ENCODE measurements around the gene RABGAP1L.

Gene RABGAP1L

GRCh38 chr1:174964261-174964971 lies 805.1 kb downstream of the RABGAP1L start:
- H3K9ac ChIP-seq (ENCODE audit: insufficient read length, low read depth): no peak overlapping the region
- DNase-seq (ENCODE audit: low read depth, low spot score): no peak
- TF ChIP-seq ZNF274 (IDR thresholded peaks at IDR 0.05; ENCODE audit: low read depth, low read length): no peak
- TF ChIP-seq YY1 (IDR thresholded peaks at IDR 0.05; ENCODE audit: insufficient read depth, insufficient read length): no peak
- no peak for TF ChIP-seq SUZ12 (IDR thresholded peaks at IDR 0.05; ENCODE audit: extremely low read depth, insufficient read depth, insufficient read length)
- H3K4me3 ChIP-seq (ENCODE audit: insufficient read length, low read depth): no peak overlapping the region
- no peaks in the 10 kb centered on the region for H3K36me3 ChIP-seq (ENCODE audit: insufficient read depth, insufficient read length, low read length)
- no peaks in the 10 kb centered on the region for H3K27me3 ChIP-seq (ENCODE audit: insufficient read depth, insufficient read length)
- H3K9me3 ChIP-seq (ENCODE audit: insufficient read depth, low read length): no peaks in the 10 kb centered on the region
- H3K4me1 ChIP-seq (ENCODE audit: insufficient read depth, insufficient read length): no peaks in the 10 kb centered on the region

GRCh38 chr1:174964972-174965361 lies 805.6 kb downstream of the RABGAP1L start:
- H3K36me3 ChIP-seq (ENCODE audit: insufficient read depth, insufficient read length, low read length): no peaks in the 10 kb centered on the region
- no peak overlapping the region for H3K4me3 ChIP-seq (ENCODE audit: insufficient read length, low read depth)
- no peaks in the 10 kb centered on the region for H3K27me3 ChIP-seq (ENCODE audit: insufficient read depth, insufficient read length)
- no peaks in the 10 kb centered on the region for H3K9me3 ChIP-seq (ENCODE audit: insufficient read depth, low read length)
- DNase-seq (ENCODE audit: low read depth, low spot score): no peak
- H3K9ac ChIP-seq (ENCODE audit: insufficient read length, low read depth): no peak overlapping the region
- no peak for TF ChIP-seq SUZ12 (IDR thresholded peaks at IDR 0.05; ENCODE audit: extremely low read depth, insufficient read depth, insufficient read length)
- no peak for TF ChIP-seq ZNF274 (IDR thresholded peaks at IDR 0.05; ENCODE audit: low read depth, low read length)
- no peak for TF ChIP-seq YY1 (IDR thresholded peaks at IDR 0.05; ENCODE audit: insufficient read depth, insufficient read length)
- H3K4me1 ChIP-seq (ENCODE audit: insufficient read depth, insufficient read length): no peaks in the 10 kb centered on the region

- no peak for DNase-seq (ENCODE audit: low read depth, low spot score)
- Histone ChIP-seq H3K9ac (ENCODE audit: insufficient read length, low read depth) (no peak overlapping the region), H3K4me1 (ENCODE audit: insufficient read depth, insufficient read length) (no peaks in the 10 kb centered on the region), H3K27me3 (ENCODE audit: insufficient read depth, insufficient read length) (no peaks in the 10 kb centered on the region), H3K4me3 (ENCODE audit: insufficient read length, low read depth) (no peak overlapping the region), H3K9me3 (ENCODE audit: insufficient read depth, low read length) (no peaks in the 10 kb centered on the region), H3K36me3 (ENCODE audit: insufficient read depth, insufficient read length, low read length) (no peaks in the 10 kb centered on the region)
- no peak for TF ChIP-seq ZNF274 (IDR thresholded peaks at IDR 0.05; ENCODE audit: low read depth, low read length)
- no peak for TF ChIP-seq YY1 (IDR thresholded peaks at IDR 0.05; ENCODE audit: insufficient read depth, insufficient read length)
Measured at GRCh38 chr1:174965362-174966007, 806.2 kb downstream of the RABGAP1L start.

DNA sequence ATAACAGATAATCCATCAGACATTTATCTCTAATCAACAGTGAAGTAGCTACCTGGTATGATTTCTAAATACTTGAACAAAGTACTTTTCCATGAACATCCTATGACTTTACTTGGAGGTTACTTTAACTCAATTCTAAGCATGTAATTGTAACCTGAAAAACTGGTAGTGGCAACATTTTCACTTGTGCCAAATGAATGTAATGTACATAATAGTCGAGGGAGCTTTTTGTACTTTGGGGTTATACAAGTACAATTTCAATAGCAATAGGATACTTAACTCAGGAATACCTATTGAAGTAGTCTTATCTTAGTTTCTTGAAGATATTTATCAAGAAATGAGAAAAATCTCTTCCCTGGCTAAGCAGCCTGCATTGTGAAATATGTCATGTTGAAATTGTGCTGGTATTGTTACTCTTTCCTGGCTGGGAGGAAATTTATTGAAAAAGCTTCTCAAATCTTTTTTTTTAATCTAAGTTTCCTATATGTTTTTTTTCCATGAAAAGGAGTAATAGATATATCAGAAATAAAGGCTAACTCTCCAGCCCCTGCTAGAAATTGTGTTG lies 806.8 kb downstream of the RABGAP1L start:
- no peaks in the 10 kb centered on the region for H3K27me3 ChIP-seq (ENCODE audit: insufficient read depth, insufficient read length)
- no peaks in the 10 kb centered on the region for H3K36me3 ChIP-seq (ENCODE audit: insufficient read depth, insufficient read length, low read length)
- no peak overlapping the region for H3K9ac ChIP-seq (ENCODE audit: insufficient read length, low read depth)
- DNase-seq (ENCODE audit: low read depth, low spot score): no peak
- no peak overlapping the region for H3K4me3 ChIP-seq (ENCODE audit: insufficient read length, low read depth)
- no peaks in the 10 kb centered on the region for H3K9me3 ChIP-seq (ENCODE audit: insufficient read depth, low read length)
- H3K4me1 ChIP-seq (ENCODE audit: insufficient read depth, insufficient read length): no peaks in the 10 kb centered on the region
- no peak for TF ChIP-seq SUZ12 (IDR thresholded peaks at IDR 0.05; ENCODE audit: extremely low read depth, insufficient read depth, insufficient read length)
- no peak for TF ChIP-seq ZNF274 (IDR thresholded peaks at IDR 0.05; ENCODE audit: low read depth, low read length)
- TF ChIP-seq YY1 (IDR thresholded peaks at IDR 0.05; ENCODE audit: insufficient read depth, insufficient read length): no peak

DNA sequence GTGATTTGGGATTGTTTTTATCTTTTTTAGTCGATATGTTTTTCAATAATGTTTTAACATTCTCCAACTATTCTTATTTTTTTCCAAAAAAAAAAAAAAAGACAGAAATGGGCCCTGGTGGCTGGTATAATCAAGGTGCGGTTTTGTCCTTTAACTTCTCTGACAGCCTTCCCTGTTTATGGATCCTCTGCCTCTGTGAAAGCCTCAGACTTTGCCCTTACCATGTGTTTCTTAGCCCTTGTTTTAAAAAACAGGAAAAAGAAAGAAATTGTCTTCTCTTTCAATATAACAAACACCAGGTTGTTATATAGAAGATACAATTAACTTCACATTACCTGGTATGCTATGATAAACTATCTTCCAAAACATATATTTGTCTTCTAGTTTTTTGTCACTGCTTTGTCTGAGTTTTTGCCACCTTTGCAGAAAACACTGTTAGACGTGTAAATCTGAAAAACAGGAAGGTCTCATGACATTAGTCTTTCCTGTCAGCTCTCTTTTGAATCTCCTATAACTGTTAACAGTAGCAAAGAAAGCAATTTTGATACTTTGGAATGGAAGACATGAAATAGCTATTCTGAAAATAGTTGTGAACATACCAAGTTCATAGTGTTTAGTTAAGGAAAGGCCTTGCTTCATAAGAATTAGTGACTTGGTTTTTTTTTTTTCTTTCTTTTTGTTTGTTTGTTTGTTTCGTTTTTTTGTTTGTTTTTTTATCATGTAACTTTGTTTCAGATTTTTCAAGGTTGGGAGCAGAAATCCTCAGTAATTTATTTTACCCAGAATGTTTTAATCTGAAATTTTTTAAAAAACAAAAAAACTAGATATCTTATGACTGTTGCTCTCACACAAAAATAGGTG lies 808.8 kb downstream of the RABGAP1L start:
- Histone ChIP-seq H3K9ac (ENCODE audit: insufficient read length, low read depth) (no peak overlapping the region), H3K4me3 (ENCODE audit: insufficient read length, low read depth) (no peak overlapping the region), H3K9me3 (ENCODE audit: insufficient read depth, low read length) (no peaks in the 10 kb centered on the region), H3K4me1 (ENCODE audit: insufficient read depth, insufficient read length) (no peaks in the 10 kb centered on the region), H3K36me3 (ENCODE audit: insufficient read depth, insufficient read length, low read length) (no peaks in the 10 kb centered on the region), H3K27me3 (ENCODE audit: insufficient read depth, insufficient read length) (no peaks in the 10 kb centered on the region)
- no peak for TF ChIP-seq YY1 (IDR thresholded peaks at IDR 0.05; ENCODE audit: insufficient read depth, insufficient read length)
- TF ChIP-seq ZNF274 (IDR thresholded peaks at IDR 0.05; ENCODE audit: low read depth, low read length): no peak
- no peak for TF ChIP-seq SUZ12 (IDR thresholded peaks at IDR 0.05; ENCODE audit: extremely low read depth, insufficient read depth, insufficient read length)
- no peak for DNase-seq (ENCODE audit: low read depth, low spot score)

GRCh38 chr1:174968750-174969244 lies 809.5 kb downstream of the RABGAP1L start:
- Histone ChIP-seq H3K4me3 (ENCODE audit: insufficient read length, low read depth) (no peak overlapping the region), H3K4me1 (ENCODE audit: insufficient read depth, insufficient read length) (no peaks in the 10 kb centered on the region), H3K9ac (ENCODE audit: insufficient read length, low read depth) (no peak overlapping the region), H3K27me3 (ENCODE audit: insufficient read depth, insufficient read length) (no peaks in the 10 kb centered on the region), H3K9me3 (ENCODE audit: insufficient read depth, low read length) (no peaks in the 10 kb centered on the region), H3K36me3 (ENCODE audit: insufficient read depth, insufficient read length, low read length) (no peaks in the 10 kb centered on the region)
- no peak for TF ChIP-seq YY1 (IDR thresholded peaks at IDR 0.05; ENCODE audit: insufficient read depth, insufficient read length)
- TF ChIP-seq SUZ12 (IDR thresholded peaks at IDR 0.05; ENCODE audit: extremely low read depth, insufficient read depth, insufficient read length): no peak
- no peak for TF ChIP-seq ZNF274 (IDR thresholded peaks at IDR 0.05; ENCODE audit: low read depth, low read length)
- DNase-seq (ENCODE audit: low read depth, low spot score): no peak

Measured in NT2/D1 (cell line).